ENCODE data around the gene BLACAT1.

- TF ChIP-seq POLR2A (IDR thresholded peaks at IDR 0.05) (no peak), CTCF (IDR thresholded peaks at IDR 0.05) (no peak), POLR2AphosphoS5 (IDR thresholded peaks at IDR 0.05) (no peak)
Measured at GRCh38 chr1:205458777-205459566, 3.1 kb upstream of the BLACAT1 start.
